SK-N-SH treated with all-trans-retinoic acid at 6 μM for 48 hours (cell line): ENCODE results near the gene ATXN10.

Source experiments
- ARNTL ChIP-seq: fragments of 450-650 bp; formaldehyde crosslinking; IDR thresholded peaks from 2 replicates; pipeline ENCODE4 v1.5.0; 2020; ENCODE audit warnings: low read depth, mild to moderate bottlenecking, moderate library complexity, borderline replicate concordance
- GLIS3 ChIP-seq: fragments of 250-450 bp; sonication (Bioruptor Pico); IDR thresholded peaks from 2 replicates; pipeline ENCODE4 v1.5.0; 2020; ENCODE audit warnings: mild to moderate bottlenecking, moderate library complexity

GRCh38 chr22:45657701-45658100, 13.9 kb upstream of the ATXN10 start:
- TF ChIP-seq ARNTL: no peak
- TF ChIP-seq GLIS3 (CRISPR knock-in tag): no peak
